OCI-M2 (cell line): ENCODE data around the gene HSPB9.

Experiments used
- DNase-seq: peaks from one replicate; lab custom pipeline; 2025; ENCODE audit not compliant: unreplicated experiment; lab: John Stamatoyannopoulos, UW

Gene HSPB9, protein sequence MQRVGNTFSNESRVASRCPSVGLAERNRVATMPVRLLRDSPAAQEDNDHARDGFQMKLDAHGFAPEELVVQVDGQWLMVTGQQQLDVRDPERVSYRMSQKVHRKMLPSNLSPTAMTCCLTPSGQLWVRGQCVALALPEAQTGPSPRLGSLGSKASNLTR

DNA sequence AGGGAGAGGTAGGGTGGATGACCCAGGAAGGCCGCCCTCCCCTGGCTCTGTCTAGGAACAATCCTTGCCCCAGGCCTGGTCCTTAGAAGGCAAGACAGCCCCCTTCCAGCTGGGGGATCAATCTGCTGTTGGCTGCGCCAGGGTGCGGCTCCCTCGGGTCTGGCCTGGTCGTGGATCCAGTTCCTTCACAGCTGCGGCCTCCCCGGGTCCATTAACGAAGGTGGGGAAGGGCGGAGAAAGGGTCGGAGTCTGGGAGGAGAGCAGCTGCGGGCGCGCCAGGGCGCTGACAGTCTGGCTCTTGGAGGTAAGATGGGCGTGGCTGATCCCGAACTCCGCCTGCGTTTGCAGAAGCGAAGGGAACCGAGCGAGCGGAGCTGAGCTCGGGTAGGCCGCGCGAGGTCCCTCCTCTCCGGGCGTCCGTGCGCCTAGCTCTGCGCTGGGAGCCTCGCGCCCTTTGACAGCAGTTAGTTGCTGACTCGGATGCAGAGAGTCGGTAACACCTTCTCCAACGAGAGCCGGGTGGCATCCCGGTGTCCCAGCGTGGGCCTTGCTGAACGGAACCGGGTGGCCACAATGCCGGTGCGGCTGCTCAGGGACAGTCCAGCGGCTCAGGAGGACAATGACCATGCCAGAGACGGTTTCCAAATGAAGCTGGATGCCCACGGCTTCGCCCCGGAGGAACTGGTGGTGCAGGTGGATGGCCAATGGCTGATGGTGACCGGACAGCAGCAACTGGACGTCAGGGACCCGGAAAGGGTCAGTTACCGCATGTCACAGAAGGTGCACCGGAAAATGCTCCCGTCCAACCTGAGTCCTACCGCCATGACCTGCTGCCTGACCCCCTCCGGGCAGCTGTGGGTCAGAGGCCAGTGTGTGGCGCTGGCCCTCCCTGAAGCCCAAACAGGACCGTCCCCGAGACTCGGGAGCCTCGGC is at the start of gene HSPB9:
Gene HSPB9, plus strand, starts transcription at position 434 of the 933 bp plus-strand sequence. Its CDS starts 47 bp downstream, at position 481.
- no peak for DNase-seq

DNA sequence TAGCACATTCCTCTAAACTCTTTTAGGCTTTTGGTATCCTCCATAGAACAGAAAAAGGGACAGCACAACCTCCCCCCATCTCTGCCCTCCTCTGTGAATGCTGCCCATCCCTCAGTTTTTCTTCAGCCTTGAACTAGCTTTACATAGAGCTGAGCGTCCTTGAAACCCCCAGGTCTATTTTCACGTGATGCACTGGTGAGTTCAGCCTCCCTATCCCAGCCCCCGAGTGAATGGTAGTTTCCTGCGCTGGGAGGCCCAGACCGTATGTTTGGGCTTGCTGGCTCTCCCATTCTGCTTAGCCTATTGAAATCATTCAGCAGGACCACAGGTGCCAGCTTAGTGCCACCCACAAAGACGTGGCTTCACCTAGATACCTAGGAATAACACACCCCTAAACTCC is 46.8 kb upstream of the HSPB9 start:
- no peak for DNase-seq

DNA sequence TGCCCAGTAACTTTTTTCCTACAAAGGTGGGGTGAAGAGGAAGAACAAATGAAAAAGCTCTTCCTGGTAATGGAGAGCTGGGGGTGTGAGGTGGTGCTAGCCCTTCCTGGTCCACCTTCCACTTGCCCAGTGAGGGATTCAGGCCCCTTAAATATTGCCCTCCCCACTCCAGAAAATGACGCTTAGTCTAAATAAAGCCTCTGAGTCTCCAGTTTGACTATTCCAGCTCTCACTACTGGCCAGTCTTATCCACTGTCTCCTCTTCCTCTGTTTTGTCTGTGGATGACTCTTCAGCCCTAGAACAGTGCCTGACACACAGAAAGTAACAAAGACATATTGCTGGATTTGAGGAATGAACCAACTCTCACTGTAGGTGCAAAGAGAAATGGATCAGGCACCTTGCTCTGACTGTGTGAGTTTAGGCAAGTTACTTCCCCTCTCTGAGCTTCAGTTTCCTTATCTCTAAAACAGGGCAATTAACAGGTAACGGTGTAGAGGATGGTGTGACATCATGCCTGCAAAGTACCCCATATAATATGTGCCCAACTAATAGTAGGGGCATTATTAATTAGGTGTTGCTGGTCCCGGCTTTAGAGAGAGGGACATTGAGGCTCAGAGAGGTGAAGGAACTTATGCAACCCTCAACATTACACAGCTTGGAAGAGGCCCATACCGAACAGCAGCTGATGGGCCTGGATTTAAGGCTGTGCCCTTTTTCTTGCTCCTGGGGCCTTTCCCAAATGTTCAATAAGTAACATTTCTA is 45.6 kb upstream of the HSPB9 start:
- DNase-seq = no peak

DNA sequence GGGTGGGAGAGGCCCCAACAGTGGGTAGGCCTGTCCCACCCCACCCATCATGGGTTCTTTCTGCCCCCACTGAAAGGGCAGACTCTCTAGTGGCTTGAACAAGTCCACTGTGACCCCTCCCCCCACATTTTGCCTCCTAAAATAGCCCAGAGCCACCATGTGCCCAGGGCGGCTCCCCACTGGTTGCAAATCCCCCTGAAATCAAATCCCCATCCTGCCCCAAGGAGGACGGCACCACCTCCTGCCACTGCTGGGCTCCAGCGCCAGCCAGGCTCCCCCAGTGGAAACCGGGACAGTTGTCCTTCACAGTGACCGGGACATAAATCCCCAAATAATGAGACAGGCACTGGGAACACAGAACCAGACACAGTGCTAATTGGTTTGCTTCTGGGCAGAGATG is 44.8 kb upstream of the HSPB9 start:
- no peak for DNase-seq

DNA sequence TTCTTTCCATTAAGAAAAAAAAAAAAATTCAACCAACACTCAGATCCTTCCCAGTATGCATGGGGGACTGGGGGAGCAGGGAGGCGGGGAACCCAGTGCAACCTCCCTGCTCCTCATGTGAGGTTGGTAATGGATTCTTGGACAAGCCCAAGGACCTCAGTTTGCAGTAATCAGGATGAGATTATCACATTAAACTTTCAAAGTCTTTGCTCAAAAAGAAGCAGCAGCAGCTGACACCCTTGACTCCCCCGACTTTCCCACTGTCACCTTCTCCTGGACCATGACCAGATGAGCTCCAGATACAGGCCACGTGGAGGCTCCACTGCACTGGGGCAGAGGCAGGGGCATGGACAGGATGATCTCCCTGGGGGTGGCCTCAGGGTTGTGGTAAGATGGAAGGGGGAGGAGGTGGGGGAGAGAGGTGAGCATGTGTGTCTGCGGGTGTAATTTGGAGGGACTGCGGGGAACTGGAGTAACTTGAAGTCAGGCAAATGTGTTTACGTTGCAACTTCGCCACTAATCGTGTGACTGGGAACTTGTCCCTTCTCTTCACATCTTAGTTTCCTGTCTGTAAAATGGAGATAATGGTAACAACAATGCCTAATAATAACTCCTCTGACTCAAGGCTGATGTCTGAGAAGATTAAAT is 44.1 kb upstream of the HSPB9 start:
- no peak for DNase-seq

DNA sequence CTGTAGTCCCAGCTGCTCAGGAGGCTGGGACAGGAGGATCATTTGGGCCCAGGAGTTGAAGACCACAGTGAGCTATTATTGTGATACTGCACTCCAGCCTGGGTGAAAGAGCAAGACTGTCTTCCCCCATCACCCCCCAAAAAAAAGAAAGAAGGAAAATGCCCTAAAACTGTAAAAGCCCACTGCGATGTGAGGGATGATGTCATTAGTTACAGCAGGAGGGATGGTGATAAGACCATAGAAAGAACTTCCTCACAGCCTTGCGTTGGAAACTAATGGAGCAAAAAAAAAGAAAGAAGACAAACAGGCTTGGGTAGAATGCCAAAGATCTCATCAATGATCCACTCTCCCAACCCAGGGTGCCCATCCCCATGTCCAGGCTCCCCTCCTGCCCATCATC is 43.1 kb upstream of the HSPB9 start:
- no peak for DNase-seq

DNA sequence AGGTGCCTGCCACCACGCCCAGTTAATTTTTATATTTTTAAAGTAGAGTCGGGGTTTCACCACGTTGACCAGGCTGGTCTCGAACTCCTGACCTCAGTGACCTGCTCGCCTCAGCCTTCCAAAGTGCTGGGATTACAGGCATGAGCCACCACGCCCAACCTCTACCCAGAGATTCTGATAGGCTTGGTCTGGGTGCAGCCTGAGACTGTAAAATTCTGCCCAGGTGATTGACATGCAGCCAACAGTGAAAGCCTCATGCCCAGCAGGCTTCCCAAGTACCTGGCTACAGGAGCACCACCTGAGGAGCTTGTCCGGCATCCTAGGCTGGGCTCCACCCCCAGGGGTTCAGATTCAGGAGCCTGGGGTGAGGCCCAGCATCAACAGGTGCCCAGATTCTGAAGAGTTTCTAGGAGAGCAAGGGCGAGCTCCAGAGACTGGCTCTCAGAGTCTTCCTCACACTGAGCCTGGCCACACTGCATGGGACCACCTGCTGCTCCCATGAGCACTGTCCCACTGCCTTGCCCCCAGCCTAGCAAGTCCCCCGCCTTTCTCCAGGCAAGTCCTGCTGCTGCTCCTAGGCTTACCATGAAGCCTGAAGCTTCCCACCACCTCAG is 41.0 kb upstream of the HSPB9 start:
- no peak for DNase-seq

DNA sequence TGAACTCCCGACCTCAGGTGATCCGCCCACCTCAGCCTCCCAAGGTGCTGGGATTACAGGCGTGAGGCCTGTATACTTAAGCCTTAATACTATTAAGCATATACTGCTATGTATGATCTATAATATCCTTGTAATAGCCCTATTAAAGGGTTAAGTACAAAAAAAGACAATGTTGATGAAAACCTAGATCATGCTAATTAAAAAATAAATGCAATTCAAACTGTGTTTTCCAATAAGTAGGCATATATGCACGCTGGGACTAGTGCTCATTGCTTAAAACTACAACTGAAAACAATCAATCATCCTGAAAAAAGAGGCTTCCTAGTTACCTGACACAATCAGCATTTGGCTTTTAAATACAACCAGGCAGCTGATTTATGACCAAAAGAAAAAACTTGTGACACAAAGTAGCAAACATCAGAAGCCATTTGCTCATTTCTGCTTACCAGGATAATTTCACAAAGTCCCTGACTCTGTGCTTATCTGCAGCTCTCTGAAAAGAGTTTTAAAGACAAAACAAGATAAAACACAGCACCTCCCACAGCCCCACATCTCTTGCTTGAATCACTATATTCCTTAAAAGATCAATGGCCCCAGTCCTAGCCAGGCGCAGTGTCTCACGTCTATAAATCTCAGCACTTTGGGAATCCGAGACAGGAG is 35.4 kb upstream of the HSPB9 start:
- DNase-seq = no peak

DNA sequence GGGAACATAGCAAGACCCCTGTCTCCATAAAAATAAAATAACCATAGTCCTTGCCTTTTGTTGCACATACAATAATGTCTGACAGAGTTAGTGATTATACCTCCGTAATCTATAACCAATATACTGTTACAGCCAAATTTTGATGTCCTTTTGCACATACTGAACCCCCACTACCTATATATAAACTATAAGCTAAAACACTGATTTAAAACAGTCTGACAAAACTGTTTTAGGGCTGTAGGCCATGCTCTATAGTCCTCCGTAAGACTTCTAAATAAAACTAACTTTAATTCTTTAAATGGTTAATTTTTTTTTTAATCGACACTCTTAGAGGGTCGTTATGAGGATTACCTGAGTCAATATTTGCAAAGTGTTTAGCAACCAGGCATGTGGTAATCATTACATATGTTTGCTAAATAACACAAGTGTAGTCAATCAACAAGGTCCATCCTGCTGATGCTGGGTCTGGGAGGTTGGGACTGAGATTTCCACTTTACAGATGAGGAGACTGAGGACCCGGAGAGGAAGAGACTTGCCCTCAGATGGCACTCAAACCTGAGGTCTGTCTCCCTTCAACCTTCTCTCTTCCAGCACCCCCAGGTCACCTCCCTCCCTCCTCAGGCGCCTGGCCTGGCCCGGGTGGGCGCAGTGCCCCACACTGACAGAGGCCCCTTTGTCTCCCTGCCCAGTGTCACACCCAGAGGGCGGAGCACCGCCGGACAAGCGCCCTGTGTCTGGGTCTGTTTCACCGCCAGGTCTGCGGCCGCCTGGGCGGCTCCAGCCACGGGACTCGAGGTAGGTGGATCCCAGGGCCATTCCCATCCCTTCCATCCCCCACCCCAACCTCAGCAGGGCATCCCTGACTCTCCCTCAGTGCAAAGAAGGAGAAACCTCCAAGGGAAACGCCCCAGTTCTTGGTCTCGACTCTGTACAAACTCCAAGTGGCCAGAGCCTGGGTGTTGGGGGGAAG is 34.6 kb upstream of the HSPB9 start:
- DNase-seq = no peak

DNA sequence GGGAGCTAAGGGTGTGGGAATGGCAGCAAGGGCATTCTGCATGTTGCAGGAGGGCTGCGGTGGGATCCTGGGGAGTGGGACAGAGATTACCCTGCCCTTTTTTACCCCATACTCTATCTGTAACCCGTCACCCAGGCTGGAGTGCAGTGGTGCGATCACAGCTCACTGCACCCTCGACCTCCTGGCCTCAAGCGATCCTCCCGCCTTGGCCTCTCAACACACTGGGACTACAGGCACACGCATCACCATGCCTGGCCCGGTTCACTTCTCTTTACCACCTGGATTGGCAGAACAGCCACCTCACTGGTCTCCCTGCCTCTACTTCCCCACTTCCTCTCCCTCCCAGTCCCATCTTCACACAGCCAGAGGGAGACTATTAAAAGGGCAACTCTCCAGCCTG is 33.9 kb upstream of the HSPB9 start:
- DNase-seq = no peak

DNA sequence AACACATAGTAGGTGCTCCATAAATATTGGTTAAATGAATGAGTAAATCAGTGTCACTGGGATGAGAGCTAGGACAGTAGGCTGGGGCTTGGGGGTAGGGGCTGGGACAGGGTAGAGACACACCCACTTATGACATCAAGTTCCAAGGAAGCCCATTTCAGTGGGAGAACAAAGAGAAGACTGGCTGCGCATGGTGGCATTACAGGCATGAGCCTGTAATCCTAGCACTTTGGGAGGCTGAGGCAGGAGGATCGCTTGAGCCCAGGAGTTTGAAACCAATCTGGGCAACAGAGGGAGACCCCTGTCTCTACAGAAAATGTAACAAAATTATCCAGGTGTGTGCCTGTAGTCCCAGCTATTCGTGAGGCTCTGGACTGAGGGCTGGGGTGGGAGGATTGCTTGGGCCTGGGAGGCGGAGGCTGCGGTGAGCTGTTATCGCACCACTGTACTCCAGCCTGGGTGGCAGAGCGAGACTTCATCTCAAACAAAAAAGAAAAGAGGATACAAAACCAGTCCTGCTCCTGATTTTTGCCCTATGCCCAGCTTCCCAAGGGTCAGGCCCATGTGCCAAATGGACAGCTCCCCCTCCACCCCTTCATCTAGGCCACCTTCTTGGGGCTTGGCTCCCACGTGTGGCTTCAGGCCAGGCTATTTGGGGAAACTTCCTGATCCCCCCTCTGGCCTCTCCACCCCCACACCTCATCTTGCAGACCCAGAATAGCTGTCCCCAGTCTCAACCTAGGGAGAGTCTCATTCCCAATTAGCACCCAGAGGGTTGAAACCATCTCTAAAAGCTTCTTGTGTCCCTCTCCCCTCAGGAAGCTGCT is 31.4 kb upstream of the HSPB9 start:
- no peak for DNase-seq

DNA sequence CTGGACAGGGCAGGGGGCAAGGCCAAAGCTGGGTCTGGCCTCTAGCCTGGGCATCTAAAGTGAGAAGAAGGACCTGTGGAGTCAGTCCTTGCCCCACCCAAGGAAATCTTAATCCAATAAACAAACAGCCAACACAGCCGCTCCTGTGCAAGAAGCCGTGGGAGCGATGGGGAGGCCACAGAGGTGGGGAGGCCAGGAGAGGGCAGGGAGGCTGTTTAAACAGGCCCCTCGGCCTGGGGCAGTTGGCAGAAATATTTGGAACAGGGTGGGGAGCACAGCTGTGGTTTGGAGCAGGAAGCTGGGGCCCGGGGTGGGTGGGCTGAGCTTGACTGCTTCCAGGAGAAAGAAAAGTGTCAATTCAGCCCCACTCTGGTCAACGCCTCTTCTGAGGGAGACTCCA is 29.7 kb upstream of the HSPB9 start:
- no peak for DNase-seq

DNA sequence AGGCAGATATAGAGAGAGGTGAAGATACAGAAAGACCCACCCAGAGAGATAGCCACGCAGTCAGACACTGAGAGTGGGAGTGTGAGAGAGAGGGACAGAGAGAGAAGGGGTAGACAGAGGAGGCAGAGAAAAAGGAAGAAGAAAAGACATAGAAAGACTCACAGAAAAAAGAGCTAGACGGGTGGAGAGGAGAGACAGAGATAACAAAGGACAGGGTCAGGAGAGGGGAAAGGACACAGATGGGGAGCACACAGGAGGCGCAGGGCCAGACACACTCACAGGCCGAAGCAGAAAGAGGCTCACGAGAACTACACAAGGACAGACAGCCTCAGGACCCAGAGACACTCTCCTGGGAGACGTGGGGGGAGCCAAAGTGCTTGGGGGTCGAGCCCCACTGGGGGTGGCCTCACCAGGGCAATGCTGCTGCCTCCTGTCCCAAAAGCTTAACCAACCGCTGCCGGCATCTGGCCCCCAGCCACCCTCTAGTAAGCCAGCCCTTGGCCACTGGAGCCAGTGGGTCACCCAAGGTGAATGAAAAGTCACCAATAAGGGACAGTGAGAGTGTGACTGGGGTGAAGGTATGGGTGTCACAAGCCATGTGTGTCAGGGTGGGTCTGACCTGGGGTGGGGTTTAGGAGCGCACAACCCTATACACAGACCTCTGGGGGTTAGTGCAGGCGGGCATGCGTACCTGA is 28.1 kb upstream of the HSPB9 start:
- DNase-seq = no peak

DNA sequence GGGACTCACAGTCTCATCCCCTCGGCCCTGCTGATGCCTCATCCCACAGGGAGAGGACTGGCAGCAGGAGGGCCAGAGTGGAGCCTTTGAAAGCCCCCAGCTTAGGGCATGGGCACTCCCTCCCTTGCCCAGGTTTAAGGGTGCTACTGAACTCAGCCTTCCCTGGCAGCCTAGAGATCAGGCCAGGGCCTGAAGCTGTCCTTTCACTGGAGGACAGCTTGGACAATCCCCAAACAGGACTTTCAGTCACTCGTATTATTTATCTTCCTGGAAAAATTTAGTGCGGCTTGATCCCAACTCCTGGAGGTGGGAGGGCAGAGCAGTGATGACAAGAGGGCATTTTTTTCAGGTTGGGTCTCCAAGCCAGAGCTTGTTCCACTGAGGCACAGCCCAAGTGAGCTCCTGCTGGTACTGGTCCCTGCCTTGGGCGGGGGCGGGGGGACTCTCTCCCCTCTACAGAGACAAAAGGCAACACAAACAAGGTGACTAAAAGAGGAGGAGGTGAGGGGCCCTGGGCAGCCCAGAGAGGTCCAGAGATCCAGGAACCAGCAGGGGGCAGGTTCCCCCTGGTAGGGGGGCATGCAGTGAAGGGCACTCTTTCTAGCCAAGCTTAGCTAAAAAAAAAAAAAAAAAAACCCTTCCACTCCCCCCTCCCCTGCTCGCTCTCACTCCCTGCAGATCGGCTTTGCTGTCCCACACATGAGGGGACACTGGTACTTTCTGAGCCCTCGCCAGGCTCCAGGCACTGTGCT is 26.1 kb upstream of the HSPB9 start:
- DNase-seq = no peak

DNA sequence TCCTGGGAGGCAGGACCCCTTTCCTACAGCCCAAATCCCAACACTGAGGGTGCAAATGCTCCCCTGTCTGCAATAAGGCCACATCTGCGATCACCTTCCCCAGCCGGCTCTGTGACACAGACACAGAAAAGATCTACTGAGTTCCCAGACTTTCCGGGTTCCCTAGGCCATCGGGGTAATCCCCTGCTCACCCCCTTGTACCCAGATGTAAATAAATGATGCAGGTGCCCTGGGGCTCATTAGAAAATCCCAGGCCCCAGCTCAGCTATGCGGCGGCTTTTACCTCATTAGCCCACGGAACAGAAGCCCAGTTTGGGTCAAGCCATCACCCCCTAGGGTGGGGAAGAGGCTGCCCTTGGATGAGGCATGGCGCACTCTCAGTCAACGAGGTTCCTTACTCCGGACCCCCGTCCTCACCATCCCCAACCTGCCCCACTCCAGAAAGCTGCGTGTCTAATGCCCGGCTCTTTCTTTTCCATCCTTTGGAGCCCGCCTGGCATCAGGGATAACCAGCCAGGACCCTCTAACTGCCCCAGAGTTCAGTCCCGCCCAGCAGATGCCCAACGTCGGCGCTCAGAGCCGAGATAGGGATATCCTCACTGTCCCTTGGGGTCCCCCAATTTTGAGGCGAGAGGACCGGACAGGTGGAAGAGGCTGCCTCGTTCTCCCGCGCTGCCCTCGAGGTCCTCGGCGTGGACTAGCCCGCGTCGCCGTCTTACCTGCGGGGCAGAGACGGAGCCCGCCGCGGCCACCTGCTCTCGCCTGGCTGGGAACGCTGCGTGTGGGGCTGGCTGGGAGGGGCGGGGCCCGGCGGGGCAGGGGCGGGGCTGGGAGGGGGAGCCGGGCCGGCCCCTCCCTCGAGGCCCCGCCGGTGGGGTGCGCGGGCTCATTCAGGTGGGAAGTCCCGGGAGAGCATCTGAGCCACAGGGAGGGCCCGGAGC is 24.6 kb upstream of the HSPB9 start, which contains the start of gene ZNF385C:
Gene ZNF385C, minus strand, starts transcription at position 783 of the 941 bp plus-strand sequence. CDS start 35,417 bp downstream, outside the sequence.
- no peak for DNase-seq
